ENCODE results near the gene PLEKHF1. TPM values are rescaled to one million over a fixed set of nuclear protein-coding genes. Genes with fewer than 3 reads are reported as not detected.

PLEKHF1 gene
- total RNA-seq, 1 donor from 2014 or later, result 9.6 TPM

- H3K4me1 Mint-ChIP-seq (ENCODE audit: low read depth), result no peaks in the 10 kb centered on the region
- H3K4me3 Mint-ChIP-seq (ENCODE audit: low read depth), result no peak overlapping the region
- TF ChIP-seq CTCF (IDR thresholded peaks at IDR 0.05; ENCODE audit: unreplicated experiment), result no peak
- H3K36me3 Mint-ChIP-seq (ENCODE audit: insufficient read depth), result no peaks in the 10 kb centered on the region
- H3K9me3 Mint-ChIP-seq (ENCODE audit: low read depth), result no peaks in the 10 kb centered on the region
- H3K27me3 Mint-ChIP-seq, result no peaks in the 10 kb centered on the region
- H3K27ac Mint-ChIP-seq, result no peak overlapping the region
- DNase-seq (ENCODE audit: low spot score, unreplicated experiment), result no peak
Measured at GRCh38 chr19:29682236-29682895, 17.1 kb downstream of the PLEKHF1 start.

- Mint-ChIP-seq H3K36me3 (ENCODE audit: insufficient read depth) (no peaks in the 10 kb centered on the region), H3K27ac (no peak overlapping the region), H3K27me3 (no peaks in the 10 kb centered on the region), H3K9me3 (ENCODE audit: low read depth) (no peaks in the 10 kb centered on the region), H3K4me3 (ENCODE audit: low read depth) (no peak overlapping the region), H3K4me1 (ENCODE audit: low read depth) (no peaks in the 10 kb centered on the region)
- no peak for DNase-seq (ENCODE audit: low spot score, unreplicated experiment)
- TF ChIP-seq CTCF (IDR thresholded peaks at IDR 0.05; ENCODE audit: unreplicated experiment), result no peak
Measured at GRCh38 chr19:29683009-29683408, 17.7 kb downstream of the PLEKHF1 start.

- no peak for TF ChIP-seq CTCF (IDR thresholded peaks at IDR 0.05; ENCODE audit: unreplicated experiment)
- no peaks in the 10 kb centered on the region for H3K27me3 Mint-ChIP-seq
- H3K4me1 Mint-ChIP-seq (ENCODE audit: low read depth), result peaks cover 3% of the 10 kb centered on the region
- no peak for DNase-seq (ENCODE audit: low spot score, unreplicated experiment)
- H3K4me3 Mint-ChIP-seq (ENCODE audit: low read depth), result no peak overlapping the region
- no peak overlapping the region for H3K27ac Mint-ChIP-seq
- no peaks in the 10 kb centered on the region for H3K9me3 Mint-ChIP-seq (ENCODE audit: low read depth)
- H3K36me3 Mint-ChIP-seq (ENCODE audit: insufficient read depth), result peaks cover 2% of the 10 kb centered on the region
Measured at GRCh38 chr19:29685326-29685725, 20.1 kb downstream of the PLEKHF1 start.

- H3K9me3 Mint-ChIP-seq (ENCODE audit: low read depth), result no peaks in the 10 kb centered on the region
- H3K27me3 Mint-ChIP-seq, result no peaks in the 10 kb centered on the region
- peaks cover 3% of the 10 kb centered on the region for H3K4me1 Mint-ChIP-seq (ENCODE audit: low read depth)
- no peak overlapping the region for H3K4me3 Mint-ChIP-seq (ENCODE audit: low read depth)
- no peak for DNase-seq (ENCODE audit: low spot score, unreplicated experiment)
- TF ChIP-seq CTCF (IDR thresholded peaks at IDR 0.05; ENCODE audit: unreplicated experiment), result no peak
- peaks cover 2% of the 10 kb centered on the region for H3K36me3 Mint-ChIP-seq (ENCODE audit: insufficient read depth)
- no peak overlapping the region for H3K27ac Mint-ChIP-seq
Measured at GRCh38 chr19:29686285-29686805, 21.1 kb downstream of the PLEKHF1 start.

DNA sequence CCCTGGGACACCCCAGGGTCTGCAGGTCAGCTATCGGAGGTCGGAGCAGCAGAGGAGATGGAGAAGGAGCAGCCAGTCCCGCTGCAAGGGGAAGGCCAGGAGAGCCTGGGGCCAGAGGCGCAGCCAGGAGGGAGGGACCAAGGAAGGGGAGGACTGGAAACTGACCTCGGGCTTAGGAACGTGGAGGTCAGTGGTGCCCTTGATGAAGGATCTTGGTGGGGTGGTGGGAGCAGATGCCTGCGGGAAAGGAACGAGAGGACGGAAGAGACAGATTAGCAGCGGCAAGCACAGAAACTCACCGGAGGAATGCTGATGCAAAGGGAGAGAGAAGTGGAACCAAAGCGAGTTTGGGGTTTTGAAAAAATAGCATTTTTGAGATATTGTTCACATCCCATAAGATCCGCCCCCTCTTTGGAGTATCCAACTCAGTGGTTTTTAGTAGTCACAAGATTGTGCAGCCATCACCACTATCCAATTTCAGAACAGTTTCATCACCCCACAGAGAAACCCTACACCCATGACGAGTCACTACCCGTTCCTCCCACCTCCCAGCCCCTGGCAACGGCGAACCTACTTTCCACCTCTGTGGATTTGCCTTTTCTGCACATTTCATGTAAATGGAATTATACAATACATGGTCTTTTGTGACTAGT is 22.1 kb downstream of the PLEKHF1 start:
- TF ChIP-seq CTCF (IDR thresholded peaks at IDR 0.05; ENCODE audit: unreplicated experiment), result no peak
- DNase-seq (ENCODE audit: low spot score, unreplicated experiment), result no peak
- Mint-ChIP-seq H3K27ac (no peak overlapping the region), H3K27me3 (no peaks in the 10 kb centered on the region), H3K9me3 (ENCODE audit: low read depth) (no peaks in the 10 kb centered on the region), H3K4me1 (ENCODE audit: low read depth) (peaks cover 3% of the 10 kb centered on the region), H3K36me3 (ENCODE audit: insufficient read depth) (peaks cover 2% of the 10 kb centered on the region), H3K4me3 (ENCODE audit: low read depth) (no peak overlapping the region)

Data from progenitor cell of endocrine pancreas (in vitro differentiated cells).